Mammary epithelial cell (primary cell): Measurements from ENCODE around the gene TCERG1L.

Source experiments
- CTCF ChIP-seq, 2 donors: IDR thresholded peaks in 1 of 2; conservative IDR thresholded peaks in 1 of 2; 2 replicates each; pipeline ENCODE4 v1.5.1; 2011 to 2012; ENCODE audit warnings: inconsistent platforms in 2 of 2, low read length in 2 of 2, mild to moderate bottlenecking in 2 of 2, control low read depth in 1 of 2, low read depth in 1 of 2; ENCODE audit not compliant: insufficient read depth in 1 of 2; ENCODE audit errors: extremely low read depth in 1 of 2
- EZH2 ChIP-seq: IDR thresholded peaks from 2 replicates; pipeline ENCODE4 v1.6.1; 2012; ENCODE audit warnings: low read length, inconsistent platforms, borderline replicate concordance

DNA sequence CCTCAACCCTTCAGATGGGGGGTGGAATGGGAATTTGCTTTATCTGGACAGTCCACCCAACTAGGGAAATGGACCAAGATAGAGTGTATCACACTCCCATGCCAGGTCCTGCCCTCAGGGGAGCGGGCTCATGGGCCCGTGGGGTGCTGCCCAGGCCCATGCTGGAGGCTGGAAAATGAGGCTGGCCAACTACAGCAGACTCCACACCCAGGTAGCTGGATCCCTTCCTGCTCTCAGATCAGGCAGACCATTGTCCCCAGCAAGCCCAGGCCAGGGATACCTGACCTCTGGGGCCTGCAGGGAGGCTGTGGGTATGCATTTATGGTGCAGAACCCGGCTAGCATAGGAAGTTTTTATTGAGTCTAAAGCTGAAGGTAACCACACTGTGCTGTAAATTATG is 162.4 kb downstream of the TCERG1L start:
- TF ChIP-seq CTCF (conservative IDR thresholded peaks at IDR 0.05 in 1 of 2, IDR thresholded peaks at IDR 0.05 in 1 of 2; ENCODE audit: extremely low read depth in 1 of 2, insufficient read depth in 1 of 2, low read depth in 1 of 2, low read length in 2 of 2) (no peak), EZH2 (no peak)
